Naive thymus-derived CD4-positive, alpha-beta T cell (primary cell): ENCODE measurements around the gene ABHD12B. TPM values are rescaled to one million over a fixed set of nuclear protein-coding genes. Genes with fewer than 3 reads are reported as not detected.
"Not testable (repeated sequence)": the region's sequence is repeated elsewhere in the genome, so short reads cannot be mapped to it uniquely, and the experiment has no call there.

ENCODE experiments used
- ATAC-seq: fragments of 150-1000 bp; cut with Tn5 transposase; 2 replicates; pipeline ENCODE4 v1.10.0; 2021; ENCODE audit warnings: mild to moderate bottlenecking, moderate library complexity
- CTCF ChIA-PET: fragments of 350-600 bp; sonication (Branson Sonifier 250); formaldehyde crosslinking; loops from one replicate; lab custom pipeline; 2021; ENCODE audit warnings: antibody characterized with exemption; lab: Charles Lee
- POLR2A ChIA-PET: fragments of 350-600 bp; sonication (Branson Sonifier 250); formaldehyde crosslinking; loops from one replicate; lab custom pipeline; 2021; ENCODE audit warnings: antibody characterized with exemption, inconsistent platforms; lab: Charles Lee
- DNase-seq, 9 donors: peaks; one replicate each; pipeline versions ENCODE4 v3.0.0 to v3.0.0-alpha.2; 2020 to 2022; ENCODE audit warnings: mixed read lengths in 1 of 9
- H3K27ac ChIP-seq: one replicate; pipeline ENCODE4 v1.7.0; 2013; ENCODE audit warnings: mild to moderate bottlenecking, low read depth, low read length, moderate library complexity
- H3K27me3 ChIP-seq, 2 donors: one replicate each; pipeline ENCODE4 v1.7.0; 2013; ENCODE audit warnings: low read length in 2 of 2, mild to moderate bottlenecking in 2 of 2, moderate library complexity in 2 of 2; ENCODE audit not compliant: control insufficient read depth in 2 of 2, insufficient read depth in 2 of 2
- H3K36me3 ChIP-seq, 3 experiments: 1 replicate in 2 of 3; 2 replicates in 1 of 3; pipeline ENCODE4 v1.7.0; 2013; ENCODE audit warnings: low read length in 3 of 3, mild to moderate bottlenecking in 3 of 3, moderate library complexity in 1 of 3; ENCODE audit not compliant: insufficient read depth in 3 of 3, control insufficient read depth in 2 of 3
- H3K4me1 ChIP-seq, 2 donors: one replicate each; pipeline ENCODE4 v1.7.0; 2013; ENCODE audit warnings: low read length in 2 of 2, mild to moderate bottlenecking in 2 of 2, moderate library complexity in 1 of 2; ENCODE audit not compliant: control insufficient read depth in 2 of 2, insufficient read depth in 2 of 2
- H3K4me3 ChIP-seq: 2 replicates; pipeline ENCODE4 v1.7.0; 2013; ENCODE audit warnings: mild to moderate bottlenecking, low read length
- H3K9me3 ChIP-seq, 3 experiments: 1 replicate in 2 of 3; 2 replicates in 1 of 3; pipeline ENCODE4 v1.7.0; 2013; ENCODE audit warnings: low read length in 3 of 3; ENCODE audit not compliant: control insufficient read depth in 2 of 3
- H3K27ac Mint-ChIP-seq, 9 donors: one replicate each; pipeline ENCODE4 v1.8.0; 2020 to 2022; ENCODE audit warnings: mixed read lengths in 9 of 9, mild to moderate bottlenecking in 8 of 9, moderate library complexity in 5 of 9, inconsistent platforms in 2 of 9
- H3K27me3 Mint-ChIP-seq, 5 donors: one replicate each; pipeline ENCODE4 v1.8.0; 2021 to 2022; ENCODE audit warnings: mixed read lengths in 5 of 5, mild to moderate bottlenecking in 1 of 5
- H3K36me3 Mint-ChIP-seq, 5 donors: one replicate each; pipeline ENCODE4 v1.8.0; 2020 to 2022; ENCODE audit warnings: mixed read lengths in 5 of 5, mild to moderate bottlenecking in 3 of 5, inconsistent platforms in 1 of 5
- H3K4me1 Mint-ChIP-seq, 7 donors: one replicate each; pipeline ENCODE4 v1.8.0; 2020 to 2022; ENCODE audit warnings: mixed read lengths in 7 of 7, mild to moderate bottlenecking in 3 of 7, inconsistent platforms in 1 of 7
- H3K4me3 Mint-ChIP-seq, 10 donors: one replicate each; pipeline ENCODE4 v1.8.0; 2020 to 2022; ENCODE audit warnings: mild to moderate bottlenecking in 10 of 10, mixed read lengths in 10 of 10, moderate library complexity in 6 of 10, inconsistent platforms in 2 of 10
- H3K9me3 Mint-ChIP-seq, 11 donors: one replicate each; pipeline ENCODE4 v1.8.0; 2020 to 2022; ENCODE audit warnings: mixed read lengths in 11 of 11, mild to moderate bottlenecking in 4 of 11, inconsistent platforms in 1 of 11, moderate library complexity in 1 of 11
- intact Hi-C, 2 donors: fragments of 100-400 bp; cut with micrococcal nuclease; formaldehyde crosslinking; loops; one replicate each; pipeline ENCODE4 v1.15.1; 2023
- polyA plus RNA-seq, 2 donors: library from polyadenylated mRNA; unstranded; fragments of 300-500 nt; fragmentation: Illumina TruSeq; gene quantifications; one replicate each; pipeline ENCODE4 v1.2.3, GENCODE V29; 2021
- total RNA-seq, 6 experiments: library from RNA in 5 of 6; stranded (reverse) in 5 of 6; gene quantifications; 1 replicate in 5 of 6; 2 replicates in 1 of 6; pipeline ENCODE4 v1.2.3 and lab custom pipeline; 2021 to 2026

ABHD12B gene
- total and polyA plus RNA-seq, 7 experiments from 2014 or later, result 0.37 TPM; not detected in 6

DNA sequence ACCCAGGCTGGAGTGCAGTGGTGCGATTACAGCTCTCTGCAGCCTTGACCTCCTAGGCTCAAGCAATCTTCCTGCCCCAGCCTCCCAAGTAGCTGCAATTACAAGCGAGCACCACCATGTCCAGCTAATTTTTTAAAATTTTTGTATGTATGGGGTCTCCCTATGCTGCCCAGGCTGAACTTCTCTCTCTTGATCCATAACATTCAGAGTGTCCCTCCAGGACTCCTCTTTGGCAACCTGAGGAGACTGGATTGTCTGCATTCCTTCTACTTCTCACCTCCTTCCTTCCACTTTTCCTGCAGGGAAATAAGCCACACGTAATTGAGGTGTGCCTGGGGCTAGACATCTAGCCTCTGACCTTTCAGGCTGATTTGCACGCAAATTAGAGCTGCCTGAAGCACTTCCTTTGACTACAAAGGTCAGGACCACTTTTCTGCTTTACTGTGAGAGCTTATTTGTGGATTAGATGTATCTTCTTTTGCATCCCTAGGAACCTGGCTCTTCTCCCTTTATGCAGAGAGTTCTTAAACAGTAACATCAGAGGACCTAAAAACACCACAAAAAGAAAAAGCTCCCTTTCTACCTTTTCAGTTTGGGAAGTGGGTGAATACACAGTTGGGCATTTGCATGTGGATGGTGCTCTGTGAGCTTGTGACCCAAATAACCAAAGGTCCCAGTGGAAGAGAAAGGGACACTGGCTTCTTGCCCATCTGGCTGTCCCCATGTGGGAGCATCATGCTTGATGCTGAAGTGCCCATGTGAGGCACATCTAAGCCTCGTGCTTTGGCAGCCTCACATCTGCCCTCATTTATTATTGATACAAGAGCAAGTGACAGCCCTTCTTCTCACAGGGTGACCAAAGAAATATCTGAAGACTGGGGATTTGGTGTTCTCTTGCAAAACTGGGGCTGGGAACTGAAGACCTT, 38.9 kb downstream of the ABHD12B start:
- no peak overlapping the region for H3K4me3 ChIP-seq

DNA sequence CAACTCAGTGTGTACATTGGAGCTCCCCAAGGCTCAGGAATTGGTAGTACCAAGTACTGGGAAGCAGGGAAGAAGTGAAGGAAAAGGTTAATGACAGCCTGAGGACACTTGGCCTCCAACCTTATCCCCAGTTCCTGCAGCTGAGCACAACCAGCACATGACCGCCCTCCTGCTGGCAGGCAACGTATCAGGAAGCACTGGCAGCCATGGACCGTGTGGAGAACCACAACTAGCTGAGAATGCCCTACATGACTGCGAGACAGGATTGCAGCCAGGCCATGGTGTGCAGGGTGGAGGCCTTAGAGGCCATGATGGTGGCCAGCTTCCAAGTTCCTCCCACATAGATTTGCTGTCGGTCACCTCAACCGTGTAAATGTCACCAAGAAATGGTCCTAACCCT, 45.6 kb downstream of the ABHD12B start:
- ATAC-seq (no peak), DNase-seq (no peak)
- H3K9me3 ChIP-seq, result no peaks in the 10 kb centered on the region
- no peaks in the 10 kb centered on the region for H3K4me1 ChIP-seq
- Mint-ChIP-seq H3K9me3 (no peaks in the 10 kb centered on the region), H3K4me1 (no peaks in the 10 kb centered on the region), H3K36me3 (no peaks in the 10 kb centered on the region), H3K4me3 (no peak overlapping the region), H3K27me3 (peaks cover 0 to 9% (median 5%) of the 10 kb centered on the region in 5 donors), H3K27ac (no peak overlapping the region)
- H3K36me3 ChIP-seq, result no peaks in the 10 kb centered on the region
- intact Hi-C loops, result no loop called here
- ChIA-PET POLR2A (interaction anchor here (0.5 kb wide), 1 partner anchor 12 kb away, joined by 3 read pairs; no protein-coding TSS in a partner anchor), CTCF (no interaction called here)
- no peak overlapping the region for H3K4me3 ChIP-seq
- H3K27me3 ChIP-seq, result peaks cover 3% of the 10 kb centered on the region in 2 donors
- H3K27ac ChIP-seq, result no peak overlapping the region

More for the DNA sequence above, 38.9 kb downstream of the ABHD12B start:
- no peaks in the 10 kb centered on the region for H3K9me3 Mint-ChIP-seq
- DNase-seq, result no peak
- ChIA-PET POLR2A (no interaction called here), CTCF (no interaction called here)
- no peaks in the 10 kb centered on the region for H3K4me1 Mint-ChIP-seq
- no peaks in the 10 kb centered on the region for H3K36me3 Mint-ChIP-seq
- no peaks in the 10 kb centered on the region for H3K36me3 ChIP-seq
- no peak overlapping the region for H3K27ac Mint-ChIP-seq
- no peaks in the 10 kb centered on the region for H3K9me3 ChIP-seq
- no peak overlapping the region for H3K27ac ChIP-seq
- intact Hi-C loops, result no loop called here
- H3K27me3 ChIP-seq, result no peaks in the 10 kb centered on the region
- H3K4me1 ChIP-seq, result no peaks in the 10 kb centered on the region
- no peak overlapping the region for H3K4me3 Mint-ChIP-seq
- no peak for ATAC-seq
- H3K27me3 Mint-ChIP-seq, result peaks cover 0 to 14% (median 7%) of the 10 kb centered on the region in 5 donors

DNA sequence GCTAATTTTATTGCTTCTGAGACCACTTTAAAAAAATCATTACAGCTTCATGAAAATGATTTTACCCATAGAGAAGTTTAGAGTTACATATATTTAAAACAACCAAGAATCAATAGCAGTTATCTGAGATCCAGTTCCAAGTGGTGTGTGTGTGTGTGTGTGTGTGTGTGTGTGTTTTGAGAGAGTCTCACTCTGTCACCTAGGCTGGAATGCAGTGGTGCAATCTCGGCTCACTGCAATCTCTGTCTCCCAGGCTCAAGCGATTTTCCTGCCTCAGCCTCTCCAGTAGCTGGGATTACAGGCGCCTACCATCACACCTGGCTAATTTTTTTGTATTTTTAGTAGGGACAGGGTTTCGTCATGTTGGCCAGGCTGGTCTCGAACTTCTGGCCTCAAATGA, 47.7 kb downstream of the ABHD12B start:
- not testable (repeated sequence) for ATAC-seq

DNA sequence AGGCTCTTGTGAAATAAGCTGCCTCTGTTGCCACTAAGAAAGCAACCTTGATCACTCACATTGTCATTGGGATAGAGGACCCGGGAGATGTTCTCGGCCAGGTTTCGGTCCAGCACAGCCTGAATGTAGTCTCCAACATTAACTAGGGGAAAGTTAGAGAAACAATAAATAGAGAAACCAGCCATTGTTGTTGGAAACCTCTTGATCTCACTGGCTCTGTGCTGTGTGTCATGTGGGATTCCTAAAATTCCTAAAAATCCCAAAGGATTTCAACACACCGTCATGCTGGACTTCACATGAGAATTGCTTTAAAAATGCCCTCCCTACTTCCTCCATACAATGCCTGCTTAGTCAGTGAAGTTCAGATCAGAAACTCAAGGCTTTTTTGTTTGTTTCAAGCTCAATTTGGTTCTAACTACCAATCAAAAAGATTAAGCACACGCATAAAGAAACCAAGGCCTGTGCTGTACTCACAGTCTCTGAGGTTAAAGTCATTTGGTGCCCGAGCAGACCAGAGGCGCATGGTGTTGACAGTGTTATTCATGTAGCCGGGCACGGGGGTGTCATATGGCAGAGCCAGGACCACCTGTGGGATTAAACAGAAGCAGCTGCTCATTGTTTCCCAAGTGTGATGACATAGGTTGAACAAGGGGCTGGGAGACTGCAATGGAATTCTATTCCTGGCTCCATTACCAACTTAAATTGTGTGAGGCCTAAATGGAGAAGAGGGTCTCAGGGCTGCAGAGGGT, 48.8 kb downstream of the ABHD12B start:
- H3K27ac ChIP-seq, result no peak overlapping the region
- H3K27me3 ChIP-seq, result peaks cover 3% of the 10 kb centered on the region in 2 donors
- DNase-seq (no peak), ATAC-seq (no peak)
- Mint-ChIP-seq H3K4me1 (no peaks in the 10 kb centered on the region), H3K36me3 (no peaks in the 10 kb centered on the region), H3K27ac (no peak overlapping the region), H3K4me3 (no peak overlapping the region), H3K27me3 (peaks cover 4 to 12% (median 5%) of the 10 kb centered on the region in 5 donors), H3K9me3 (no peaks in the 10 kb centered on the region)
- H3K9me3 ChIP-seq, result no peaks in the 10 kb centered on the region
- intact Hi-C loops, result no loop called here
- H3K4me3 ChIP-seq, result no peak overlapping the region
- H3K4me1 ChIP-seq, result no peaks in the 10 kb centered on the region
- no peaks in the 10 kb centered on the region for H3K36me3 ChIP-seq
- CTCF ChIA-PET, result no interaction called here
- POLR2A ChIA-PET, result no interaction called here

More for the DNA sequence above, 47.7 kb downstream of the ABHD12B start:
- H3K9me3 Mint-ChIP-seq, POLR2A ChIA-PET, H3K4me1 Mint-ChIP-seq, DNase-seq, intact Hi-C loops, H3K36me3 ChIP-seq, H3K4me1 ChIP-seq, H3K4me3 Mint-ChIP-seq, H3K27ac Mint-ChIP-seq, H3K27me3 ChIP-seq, H3K27ac ChIP-seq, H3K27me3 Mint-ChIP-seq, H3K9me3 ChIP-seq, H3K36me3 Mint-ChIP-seq, H3K4me3 ChIP-seq, CTCF ChIA-PET: not testable (repeated sequence)

DNA sequence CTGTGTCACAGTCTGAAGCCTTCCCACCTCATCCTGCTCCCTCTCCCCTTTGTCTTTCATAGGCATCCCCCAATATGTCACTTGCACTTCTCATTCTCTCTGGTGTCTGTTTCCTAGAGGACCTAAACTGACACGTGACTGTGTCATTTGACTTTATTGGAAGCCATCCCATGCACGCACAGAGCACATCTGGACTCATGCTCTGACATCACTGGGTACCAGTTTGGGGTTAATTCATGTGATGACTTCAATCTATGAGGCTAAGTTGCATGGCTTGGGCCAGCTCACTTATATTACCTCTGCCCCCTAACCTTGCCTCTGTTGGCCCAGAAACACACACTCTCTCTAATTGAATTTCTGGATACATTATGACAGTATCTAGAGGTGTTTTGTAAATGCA, 51.0 kb downstream of the ABHD12B start:
- Mint-ChIP-seq H3K27me3 (peaks cover 4 to 16% (median 5%) of the 10 kb centered on the region in 5 donors), H3K27ac (no peak overlapping the region), H3K4me1 (peaks cover 0 to 2% (median 0%) of the 10 kb centered on the region in 7 donors), H3K4me3 (no peak overlapping the region), H3K36me3 (no peaks in the 10 kb centered on the region), H3K9me3 (no peaks in the 10 kb centered on the region)
- intact Hi-C loops, result no loop called here
- no peaks in the 10 kb centered on the region for H3K36me3 ChIP-seq
- H3K4me1 ChIP-seq, result no peaks in the 10 kb centered on the region
- no peak overlapping the region for H3K4me3 ChIP-seq
- H3K27ac ChIP-seq, result no peak overlapping the region
- no peak for ATAC-seq
- H3K27me3 ChIP-seq, result peaks cover 0 to 5% of the 10 kb centered on the region in 2 donors
- no peaks in the 10 kb centered on the region for H3K9me3 ChIP-seq
- DNase-seq, result no peak
- POLR2A ChIA-PET, result no interaction called here
- CTCF ChIA-PET, result no interaction called here

GRCh38 chr14:50924236-50924635, 52.4 kb downstream of the ABHD12B start:
- DNase-seq (no peak), ATAC-seq (no peak)
- Mint-ChIP-seq H3K36me3 (no peaks in the 10 kb centered on the region), H3K4me3 (no peak overlapping the region), H3K27me3 (peaks cover under 1 to 12% (median 7%) of the 10 kb centered on the region in 5 donors), H3K27ac (no peak overlapping the region), H3K9me3 (no peaks in the 10 kb centered on the region), H3K4me1 (peaks cover 0 to 2% (median 0%) of the 10 kb centered on the region in 7 donors)
- Histone ChIP-seq H3K27me3 (peaks cover 0 to 5% of the 10 kb centered on the region in 2 donors), H3K4me1 (no peaks in the 10 kb centered on the region), H3K36me3 (no peaks in the 10 kb centered on the region), H3K9me3 (no peaks in the 10 kb centered on the region), H3K4me3 (no peak overlapping the region), H3K27ac (no peak overlapping the region)
- intact Hi-C loops, result no loop called here
- ChIA-PET POLR2A (no interaction called here), CTCF (no interaction called here)
